ENCODE measurements around the gene FAM217A.

GRCh38 chr6:4124351-4124750, 45.4 kb upstream of the FAM217A start:
- TF ChIP-seq CTCF (IDR thresholded peaks at IDR 0.05) (no peak), POLR2A (IDR thresholded peaks at IDR 0.05) (no peak)
